Measurements from ENCODE around the gene TCEAL3.
"Not testable (repeated sequence)": the region's sequence is repeated elsewhere in the genome, so short reads cannot be mapped to it uniquely, and the experiment has no call there.

TCEAL3 gene

GRCh38 chrX:103607364-103608305 is at the start of gene TCEAL3:
Gene TCEAL3, plus strand, starts transcription at chrX:103607963. Its CDS starts 1,102 bp downstream, at chrX:103609065.
- DNase-seq = peak; percentile 21 to 62 (median 41)

- no peak for DNase-seq
Observed at GRCh38 chrX:103560256-103560655, 47.5 kb upstream of the TCEAL3 start.

- DNase-seq = no peak
Observed at GRCh38 chrX:103562801-103563200, 45.0 kb upstream of the TCEAL3 start.

GRCh38 chrX:103565197-103565596 is 42.6 kb upstream of the TCEAL3 start:
- DNase-seq = no peak

- DNase-seq = no peak
Observed at GRCh38 chrX:103565752-103566151, 42.0 kb upstream of the TCEAL3 start.

- DNase-seq = no peak
Observed at GRCh38 chrX:103571121-103571520, 36.6 kb upstream of the TCEAL3 start.

GRCh38 chrX:103571726-103572125 is 36.0 kb upstream of the TCEAL3 start:
- DNase-seq = no peak

- no peak for DNase-seq
Observed at GRCh38 chrX:103573202-103573601, 34.6 kb upstream of the TCEAL3 start.

- DNase-seq = no peak
Observed at GRCh38 chrX:103584596-103584995, 23.2 kb upstream of the TCEAL3 start.

GRCh38 chrX:103585411-103586313 is 22.1 kb upstream of the TCEAL3 start, which contains the start of gene TCEAL4:
Gene TCEAL4, plus strand, starts transcription at chrX:103585515. Its CDS starts 1,161 bp downstream, at chrX:103586676.
- peak in 2 of 3 donors; percentile 27 to 35 for DNase-seq

- DNase-seq = peak in 1 of 3 donors; percentile 2
Observed at GRCh38 chrX:103586314-103586646, 21.5 kb upstream of the TCEAL3 start.

- DNase-seq = no peak
Observed at GRCh38 chrX:103586659-103587058, 21.1 kb upstream of the TCEAL3 start.

- not testable (repeated sequence) for DNase-seq
Observed at GRCh38 chrX:103592295-103592694, 15.5 kb upstream of the TCEAL3 start.

- DNase-seq = not testable (repeated sequence)
Observed at GRCh38 chrX:103595202-103595601, 12.6 kb upstream of the TCEAL3 start.

GRCh38 chrX:103608306-103608963 is 672 bp downstream of the TCEAL3 start:
- DNase-seq = peak in 2 of 3 donors; percentile 10 to 35

GRCh38 chrX:103610282-103610681 is 2.5 kb downstream of the TCEAL3 start:
- DNase-seq = no peak

GRCh38 chrX:103613362-103613890 is 5.7 kb downstream of the TCEAL3 start:
- no peak for DNase-seq

GRCh38 chrX:103614999-103615398 is 7.2 kb downstream of the TCEAL3 start:
- DNase-seq = no peak

- peak in 1 of 3 donors; percentile 18 for DNase-seq
Observed at GRCh38 chrX:103615781-103616371, 8.1 kb downstream of the TCEAL3 start.

- no peak for DNase-seq
Observed at GRCh38 chrX:103616676-103617186, 9.0 kb downstream of the TCEAL3 start.

GRCh38 chrX:103624111-103624510 is 16.3 kb downstream of the TCEAL3 start:
- no peak for DNase-seq

GRCh38 chrX:103626855-103627254 is 19.1 kb downstream of the TCEAL3 start:
- peak; percentile 39 to 67 (median 57) for DNase-seq

Measured in suppressor macrophage treated with lipopolysaccharide for 1 hour (primary cell).